ENCODE results near the gene HOXD3. TPM values are rescaled to one million over a fixed set of nuclear protein-coding genes. Genes with fewer than 3 reads are reported as not detected.
A peak's percentile ranks its signal among the peaks of the same experiment; 100 is the strongest.

Gene HOXD3
- total and polyA plus RNA-seq, 4 donors, result 7.3 to 23.0 (median 14.7) TPM

DNA sequence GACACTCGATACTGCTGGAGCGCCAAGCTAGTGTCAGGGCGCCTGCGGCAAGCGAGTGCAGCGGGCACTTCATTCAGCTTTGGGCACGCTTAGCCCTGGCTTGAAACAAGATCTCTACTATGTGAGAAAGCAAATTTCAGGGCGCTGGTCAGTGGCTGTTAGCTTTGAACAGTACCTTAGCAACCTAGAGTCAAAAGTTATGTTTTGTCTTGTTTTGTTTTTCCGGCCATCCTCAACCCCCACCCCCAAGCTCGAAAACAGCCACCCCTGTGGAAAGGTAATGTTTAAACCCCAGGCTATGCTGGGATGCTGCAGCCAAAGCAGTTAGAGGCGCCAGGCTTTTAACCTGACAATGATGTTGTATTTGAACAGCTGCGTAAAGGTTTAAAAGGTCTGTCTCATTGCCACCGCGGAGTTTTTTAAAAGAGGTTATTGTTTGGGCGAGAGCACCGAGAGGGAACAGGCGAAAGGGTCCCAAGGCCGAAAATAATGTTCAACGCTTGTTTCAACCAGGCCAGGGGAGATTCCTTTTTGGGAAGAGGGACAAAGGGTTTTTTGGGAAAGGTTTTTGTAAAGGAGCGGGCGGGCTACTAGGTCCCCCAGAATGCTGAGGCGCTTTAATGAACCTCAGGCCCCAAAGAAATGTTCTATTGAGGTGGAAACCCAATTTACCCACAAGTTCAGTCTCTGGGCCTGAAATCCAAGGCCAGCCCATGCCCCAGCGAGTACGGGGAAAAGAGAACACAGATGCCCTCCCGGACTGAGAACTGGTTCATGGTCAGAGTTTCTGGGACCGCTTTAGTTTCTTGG is 42.8 kb upstream of the HOXD3 start:
- Histone ChIP-seq H3K4me1 (ENCODE audit: control insufficient read depth, insufficient read depth, low read length) (peaks cover 39% of the 10 kb centered on the region), H3K9me3 (ENCODE audit: control insufficient read depth, insufficient read depth, low read length) (no peaks in the 10 kb centered on the region), H3K27ac (ENCODE audit: low read depth, low read length) (peak overlapping the region; percentile 73), H3K27me3 (ENCODE audit: control insufficient read depth, insufficient read depth, low read length) (peaks cover 99% of the 10 kb centered on the region), H3K36me3 (ENCODE audit: control insufficient read depth, insufficient read depth, low read length) (no peaks in the 10 kb centered on the region), H3K4me3 (ENCODE audit: low read depth, low read length) (peak overlapping the region; percentile 27)
- DNase-seq (ENCODE audit: low read depth in 4 of 6, low spot score in 6 of 6), result peak in 1 of 6 donors; percentile 22
- WGBS (ENCODE audit: insufficient coverage), result 12% methylated on average over 23 of the region's 26 CpGs

DNA sequence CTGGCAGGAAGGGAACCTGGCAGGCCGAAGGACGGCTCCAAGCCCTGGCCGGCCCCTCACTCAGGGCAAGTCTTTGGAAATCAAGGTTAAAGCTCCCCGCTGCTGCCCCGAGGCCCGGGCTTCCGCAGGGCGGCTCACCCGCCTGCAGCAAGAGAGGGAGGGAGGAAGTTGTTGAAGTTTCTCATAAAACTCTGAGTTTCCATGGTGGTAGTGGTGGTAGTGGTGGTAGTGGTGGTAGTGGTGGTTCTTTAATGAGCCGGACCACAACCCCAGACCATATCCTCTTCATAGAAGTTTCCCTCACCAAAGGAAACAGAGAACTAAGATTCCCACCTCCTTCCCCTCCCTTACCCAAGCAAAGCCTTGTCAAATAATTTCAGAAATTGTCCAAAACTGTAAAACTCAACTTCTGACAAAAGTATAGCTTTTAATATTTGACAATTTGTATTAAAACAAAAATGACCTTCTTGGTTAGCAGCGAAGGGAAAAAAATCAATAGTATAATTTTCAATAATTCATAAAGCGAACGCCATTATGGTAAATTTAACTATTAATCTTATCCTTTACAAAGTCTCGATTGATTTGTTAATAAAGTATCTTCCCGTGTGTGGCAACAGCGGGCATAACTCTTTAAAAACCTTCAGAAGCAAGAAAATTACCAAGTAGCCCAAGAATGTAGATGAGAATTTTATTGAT is 42.0 kb upstream of the HOXD3 start:
- no peaks in the 10 kb centered on the region for H3K9me3 ChIP-seq (ENCODE audit: control insufficient read depth, insufficient read depth, low read length)
- H3K4me3 ChIP-seq (ENCODE audit: low read depth, low read length), result no peak overlapping the region
- peak in 1 of 6 donors; percentile 53 for DNase-seq (ENCODE audit: low read depth in 4 of 6, low spot score in 6 of 6)
- peaks cover 39% of the 10 kb centered on the region for H3K4me1 ChIP-seq (ENCODE audit: control insufficient read depth, insufficient read depth, low read length)
- WGBS (ENCODE audit: insufficient coverage), result 1% methylated on average over 5 of the region's 16 CpGs
- H3K36me3 ChIP-seq (ENCODE audit: control insufficient read depth, insufficient read depth, low read length), result no peaks in the 10 kb centered on the region
- peaks cover 99% of the 10 kb centered on the region for H3K27me3 ChIP-seq (ENCODE audit: control insufficient read depth, insufficient read depth, low read length)
- peak overlapping the region; percentile 80 for H3K27ac ChIP-seq (ENCODE audit: low read depth, low read length)

DNA sequence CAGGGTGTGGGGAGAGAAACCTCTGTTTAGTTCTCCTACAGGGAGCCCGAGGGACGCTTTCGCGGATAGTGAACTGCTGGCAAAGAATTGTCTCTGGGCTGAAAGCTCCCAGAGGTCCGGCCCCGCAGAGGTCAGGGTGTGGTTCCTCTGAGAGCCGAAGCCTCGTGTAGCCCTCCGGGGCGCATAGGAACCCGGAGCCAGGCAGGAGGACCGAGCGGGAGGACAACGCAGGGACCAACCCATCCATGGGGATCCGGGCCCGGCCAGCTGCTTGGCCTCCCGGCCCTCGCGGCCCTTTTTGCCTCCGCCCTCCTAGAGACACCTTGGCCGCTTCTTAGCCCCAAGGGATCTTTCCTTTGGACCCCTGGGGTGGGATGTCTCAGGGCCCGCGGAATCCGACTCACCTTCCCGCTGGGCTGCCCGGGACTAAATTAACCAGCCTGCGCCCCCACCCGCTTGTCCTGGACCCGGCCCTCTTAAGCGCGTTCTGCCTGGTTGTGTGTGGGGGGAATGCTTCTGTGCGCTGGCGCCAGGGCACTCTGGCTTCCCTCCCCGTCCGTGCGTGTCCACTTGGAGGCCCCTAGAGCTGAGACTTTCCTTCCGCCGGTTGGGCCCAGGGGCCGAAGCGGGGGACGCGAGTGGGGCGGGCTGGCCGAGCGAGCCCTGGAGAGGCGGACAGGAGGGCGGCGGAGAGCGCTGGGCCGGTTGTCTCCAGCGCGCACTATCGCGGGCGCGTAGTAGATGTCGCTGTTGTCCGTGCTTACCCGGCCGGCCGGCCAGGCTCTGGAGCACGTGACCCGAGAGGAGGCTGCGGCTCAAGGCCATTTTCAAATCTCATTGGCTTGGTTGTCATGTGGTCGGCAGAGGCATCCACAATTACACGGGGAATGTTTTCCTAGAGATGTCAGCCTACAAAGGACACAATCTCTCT is 41.0 kb upstream of the HOXD3 start, which contains the start of gene HOXD10:
HOXD10 (plus strand) TSS at position 896 of the 931 bp plus-strand sequence. CDS start 56 bp downstream, outside the sequence.
- Histone ChIP-seq H3K36me3 (ENCODE audit: control insufficient read depth, insufficient read depth, low read length) (no peaks in the 10 kb centered on the region), H3K4me1 (ENCODE audit: control insufficient read depth, insufficient read depth, low read length) (peaks cover 39% of the 10 kb centered on the region), H3K27me3 (ENCODE audit: control insufficient read depth, insufficient read depth, low read length) (peaks cover 99% of the 10 kb centered on the region), H3K9me3 (ENCODE audit: control insufficient read depth, insufficient read depth, low read length) (no peaks in the 10 kb centered on the region), H3K4me3 (ENCODE audit: low read depth, low read length) (peak within 1 kb of the TSS; percentile 35), H3K27ac (ENCODE audit: low read depth, low read length) (peak within 1 kb of the TSS; percentile 80)
- 3% methylated on average over 64 of the region's 66 CpGs for WGBS (ENCODE audit: insufficient coverage)
- peak in 1 of 6 donors; percentile 62 for DNase-seq (ENCODE audit: low read depth in 4 of 6, low spot score in 6 of 6)

DNA sequence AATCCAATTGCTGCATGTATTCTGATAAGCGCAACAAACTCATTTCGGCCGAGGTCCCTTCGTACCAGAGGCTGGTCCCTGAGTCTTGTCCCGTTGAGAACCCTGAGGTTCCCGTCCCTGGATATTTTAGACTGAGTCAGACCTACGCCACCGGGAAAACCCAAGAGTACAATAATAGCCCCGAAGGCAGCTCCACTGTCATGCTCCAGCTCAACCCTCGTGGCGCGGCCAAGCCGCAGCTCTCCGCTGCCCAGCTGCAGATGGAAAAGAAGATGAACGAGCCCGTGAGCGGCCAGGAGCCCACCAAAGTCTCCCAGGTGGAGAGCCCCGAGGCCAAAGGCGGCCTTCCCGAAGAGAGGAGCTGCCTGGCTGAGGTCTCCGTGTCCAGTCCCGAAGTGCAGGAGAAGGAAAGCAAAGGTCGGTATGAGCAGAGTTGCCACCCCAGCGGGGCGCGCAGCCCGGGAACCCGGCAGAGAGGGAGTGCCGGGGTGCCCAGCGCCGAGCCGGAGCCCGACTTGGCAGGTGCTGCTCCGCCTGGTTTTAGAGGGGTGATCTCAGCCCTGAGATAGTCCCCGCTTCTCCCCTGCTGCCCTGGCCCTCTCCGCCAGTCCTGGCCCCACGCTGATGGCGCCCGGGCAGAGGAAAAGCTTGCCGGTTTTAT is 39.8 kb upstream of the HOXD3 start:
- H3K4me3 ChIP-seq (ENCODE audit: low read depth, low read length), result peak overlapping the region; percentile 35
- peak overlapping the region; percentile 57 for H3K27ac ChIP-seq (ENCODE audit: low read depth, low read length)
- H3K36me3 ChIP-seq (ENCODE audit: control insufficient read depth, insufficient read depth, low read length), result no peaks in the 10 kb centered on the region
- peaks cover 39% of the 10 kb centered on the region for H3K4me1 ChIP-seq (ENCODE audit: control insufficient read depth, insufficient read depth, low read length)
- H3K27me3 ChIP-seq (ENCODE audit: control insufficient read depth, insufficient read depth, low read length), result peaks cover 99% of the 10 kb centered on the region
- DNase-seq (ENCODE audit: low read depth in 4 of 6, low spot score in 6 of 6), result no peak
- no peaks in the 10 kb centered on the region for H3K9me3 ChIP-seq (ENCODE audit: control insufficient read depth, insufficient read depth, low read length)
- 17% methylated on average over 40 of the region's 40 CpGs for WGBS (ENCODE audit: insufficient coverage)

DNA sequence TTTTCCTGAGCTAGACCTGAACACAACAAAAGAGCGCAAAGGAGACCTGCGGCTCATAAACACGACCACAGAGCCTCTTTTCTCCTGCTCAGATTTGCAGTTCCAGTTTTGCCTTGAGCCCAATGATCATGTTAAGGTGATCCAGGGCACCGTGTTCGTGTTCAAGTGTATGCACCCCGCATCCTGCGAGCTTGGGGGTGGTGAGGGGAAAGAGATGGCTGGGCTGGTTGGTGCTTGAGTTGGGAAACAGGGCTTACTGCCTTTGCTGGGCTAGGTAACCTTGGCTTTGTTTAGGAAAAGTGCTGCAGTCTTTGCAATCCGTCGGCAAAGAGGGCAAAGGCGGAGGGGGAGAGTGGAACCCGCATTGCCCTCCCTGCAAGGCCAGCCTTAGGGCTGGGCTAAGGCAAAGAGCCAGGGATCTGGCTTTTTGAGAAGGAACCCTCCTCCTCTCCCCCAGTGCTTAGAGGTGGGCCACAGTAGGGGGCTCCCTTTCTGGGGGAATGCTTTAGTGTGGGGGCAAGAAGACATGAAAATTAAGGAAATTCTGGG is 39.2 kb upstream of the HOXD3 start:
- no peaks in the 10 kb centered on the region for H3K9me3 ChIP-seq (ENCODE audit: control insufficient read depth, insufficient read depth, low read length)
- peaks cover 36% of the 10 kb centered on the region for H3K4me1 ChIP-seq (ENCODE audit: control insufficient read depth, insufficient read depth, low read length)
- no peaks in the 10 kb centered on the region for H3K36me3 ChIP-seq (ENCODE audit: control insufficient read depth, insufficient read depth, low read length)
- H3K27me3 ChIP-seq (ENCODE audit: control insufficient read depth, insufficient read depth, low read length), result peaks cover 97% of the 10 kb centered on the region
- 6% methylated on average over 9 of the region's 11 CpGs for WGBS (ENCODE audit: insufficient coverage)
- peak overlapping the region; percentile 57 for H3K27ac ChIP-seq (ENCODE audit: low read depth, low read length)
- DNase-seq (ENCODE audit: low read depth in 4 of 6, low spot score in 6 of 6), result peak in 1 of 6 donors; percentile 14
- peak overlapping the region; percentile 35 for H3K4me3 ChIP-seq (ENCODE audit: low read depth, low read length)

DNA sequence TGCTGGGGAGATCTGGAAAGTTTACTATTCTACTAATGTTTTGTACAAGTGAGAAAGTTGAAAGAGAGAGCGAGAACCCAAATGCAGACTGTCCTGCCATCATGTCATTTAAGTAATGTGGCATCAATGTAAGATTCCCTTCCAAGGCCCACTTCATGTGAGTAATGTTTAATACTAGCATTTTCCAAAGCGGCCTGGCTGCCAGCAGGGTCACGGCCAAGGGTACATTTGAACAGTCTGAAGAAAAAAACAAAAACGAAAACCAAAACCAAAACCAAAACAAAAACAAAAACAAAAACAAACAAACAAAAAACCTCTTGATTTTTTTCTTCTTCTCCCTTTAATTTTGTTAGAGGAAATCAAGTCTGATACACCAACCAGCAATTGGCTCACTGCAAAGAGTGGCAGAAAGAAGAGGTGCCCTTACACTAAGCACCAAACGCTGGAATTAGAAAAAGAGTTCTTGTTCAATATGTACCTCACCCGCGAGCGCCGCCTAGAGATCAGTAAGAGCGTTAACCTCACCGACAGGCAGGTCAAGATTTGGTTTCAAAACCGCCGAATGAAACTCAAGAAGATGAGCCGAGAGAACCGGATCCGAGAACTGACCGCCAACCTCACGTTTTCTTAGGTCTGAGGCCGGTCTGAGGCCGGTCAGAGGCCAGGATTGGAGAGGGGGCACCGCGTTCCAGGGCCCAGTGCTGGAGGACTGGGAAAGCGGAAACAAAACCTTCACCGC is 38.3 kb upstream of the HOXD3 start:
- peak overlapping the region; percentile 6 for H3K4me3 ChIP-seq (ENCODE audit: low read depth, low read length)
- H3K9me3 ChIP-seq (ENCODE audit: control insufficient read depth, insufficient read depth, low read length), result no peaks in the 10 kb centered on the region
- peaks cover 95% of the 10 kb centered on the region for H3K27me3 ChIP-seq (ENCODE audit: control insufficient read depth, insufficient read depth, low read length)
- peaks cover 42% of the 10 kb centered on the region for H3K4me1 ChIP-seq (ENCODE audit: control insufficient read depth, insufficient read depth, low read length)
- H3K36me3 ChIP-seq (ENCODE audit: control insufficient read depth, insufficient read depth, low read length), result no peaks in the 10 kb centered on the region
- peak overlapping the region; percentile 59 for H3K27ac ChIP-seq (ENCODE audit: low read depth, low read length)
- 8% methylated on average over 16 of the region's 24 CpGs for WGBS (ENCODE audit: insufficient coverage)
- peak in 1 of 6 donors; percentile 75 for DNase-seq (ENCODE audit: low read depth in 4 of 6, low spot score in 6 of 6)

DNA sequence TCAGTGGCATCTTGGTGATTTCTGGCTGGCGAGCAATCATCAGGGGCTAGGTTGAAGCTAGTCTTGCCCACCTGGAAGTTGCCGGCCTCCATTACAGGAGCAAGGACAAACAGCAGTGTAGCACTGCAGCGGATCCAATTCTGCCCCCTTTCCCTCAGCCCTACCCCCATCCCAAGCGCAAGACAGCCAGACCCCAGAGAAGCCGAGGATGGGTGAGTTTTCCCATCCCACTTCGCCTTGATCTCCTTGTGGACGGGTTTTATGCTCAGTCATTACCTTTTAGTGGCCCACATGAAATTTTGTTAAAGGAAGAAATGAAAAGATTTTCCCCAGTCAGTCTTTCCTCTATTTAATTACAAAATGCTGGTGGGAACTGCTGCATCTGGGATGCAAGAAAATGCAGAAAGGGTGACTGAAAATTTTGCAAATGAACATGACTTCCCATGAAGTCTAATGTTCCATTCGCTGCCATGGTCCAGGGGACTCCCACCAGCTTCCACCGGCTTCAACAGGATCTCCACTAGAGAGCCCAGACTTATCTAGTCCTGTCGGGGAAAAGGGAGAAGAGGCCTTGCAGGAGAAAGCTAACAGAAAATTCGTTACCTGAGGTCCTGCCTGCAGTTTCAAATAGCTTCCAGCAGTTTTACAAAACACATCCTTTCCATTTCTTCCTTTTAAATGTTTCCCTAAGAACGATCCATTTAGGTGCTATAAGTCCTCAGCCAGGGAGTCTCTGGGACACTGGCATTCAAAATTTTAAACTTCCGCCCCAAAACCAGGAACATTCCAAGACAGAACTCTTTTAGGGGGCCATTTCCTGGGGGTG is 36.5 kb upstream of the HOXD3 start:
- H3K9me3 ChIP-seq (ENCODE audit: control insufficient read depth, insufficient read depth, low read length), result no peaks in the 10 kb centered on the region
- peaks cover 58% of the 10 kb centered on the region for H3K4me1 ChIP-seq (ENCODE audit: control insufficient read depth, insufficient read depth, low read length)
- no peak overlapping the region for H3K4me3 ChIP-seq (ENCODE audit: low read depth, low read length)
- peak in 1 of 6 donors; percentile 48 for DNase-seq (ENCODE audit: low read depth in 4 of 6, low spot score in 6 of 6)
- H3K27ac ChIP-seq (ENCODE audit: low read depth, low read length), result peak overlapping the region; percentile 29
- H3K36me3 ChIP-seq (ENCODE audit: control insufficient read depth, insufficient read depth, low read length), result peaks cover 7% of the 10 kb centered on the region
- peaks cover 95% of the 10 kb centered on the region for H3K27me3 ChIP-seq (ENCODE audit: control insufficient read depth, insufficient read depth, low read length)
- 26% methylated on average over 9 of the region's 13 CpGs for WGBS (ENCODE audit: insufficient coverage)
